Neural cell (in vitro differentiated cells): ENCODE measurements around the gene NAGLU. TPM values are rescaled to one million over a fixed set of nuclear protein-coding genes. Genes with fewer than 3 reads are reported as not detected.

Source experiments
- H2AFZ ChIP-seq: fragments of 200-600, 300-800 bp; sonication (generic), shearing (Covaris generic); 2 replicates; pipeline ENCODE4 v1.6.0; 2014; ENCODE audit warnings: low read depth, mild to moderate bottlenecking, antibody characterized with exemption, low read length, moderate library complexity
- H3F3A ChIP-seq: fragments of 200-600 bp; shearing (Covaris generic); 2 replicates; pipeline ENCODE4 v1.6.1; 2016; ENCODE audit warnings: mild to moderate bottlenecking, moderate library complexity, mixed read lengths, antibody characterized with exemption, low read length; ENCODE audit not compliant: insufficient read depth, poor library complexity, severe bottlenecking
- H3K27ac ChIP-seq: fragments of 200-600, 300-800 bp; sonication (generic), shearing (Covaris generic); 2 replicates; pipeline ENCODE4 v1.5.1; 2014; ENCODE audit warnings: mild to moderate bottlenecking, low read length, moderate library complexity
- H3K27me3 ChIP-seq: fragments of 300-800, 200-600 bp; sonication (generic), shearing (Covaris generic); 2 replicates; pipeline ENCODE4 v1.6.0; 2014; ENCODE audit warnings: mild to moderate bottlenecking, low read depth, low read length, moderate library complexity; ENCODE audit not compliant: insufficient read depth
- H3K36me3 ChIP-seq: fragments of 300-800, 200-600 bp; sonication (generic), shearing (Covaris generic); 2 replicates; pipeline ENCODE4 v1.5.1; 2014; ENCODE audit warnings: mild to moderate bottlenecking, antibody characterized with exemption, low read length, moderate library complexity; ENCODE audit not compliant: insufficient read depth
- H3K4me2 ChIP-seq: fragments of 300-800, 200-600 bp; sonication (generic), shearing (Covaris generic); 2 replicates; pipeline ENCODE4 v1.6.0; 2014; ENCODE audit warnings: mild to moderate bottlenecking, low read length
- H3K4me3 ChIP-seq: fragments of 300-800, 200-600 bp; sonication (generic), shearing (Covaris generic); 2 replicates; pipeline ENCODE4 v1.5.1; 2014; ENCODE audit warnings: mild to moderate bottlenecking, low read length, moderate library complexity
- H3K79me2 ChIP-seq: fragments of 200-600 bp; shearing (Covaris generic); replicated peaks from 2 replicates; pipeline ENCODE4 v1.6.0; 2014; ENCODE audit warnings: mild to moderate bottlenecking, low read length, moderate library complexity; ENCODE audit not compliant: insufficient read depth
- H3K9ac ChIP-seq: fragments of 300-800, 200-600 bp; sonication (generic), shearing (Covaris generic); 2 replicates; pipeline ENCODE4 v1.6.1; 2016; ENCODE audit warnings: mild to moderate bottlenecking, low read length, mixed read lengths
- H3K9me2 ChIP-seq: fragments of 200-600 bp; shearing (Covaris generic); 2 replicates; pipeline ENCODE4 v1.6.1; 2016; ENCODE audit warnings: mild to moderate bottlenecking, low read length, mixed read lengths; ENCODE audit not compliant: insufficient read depth
- H3K9me3 ChIP-seq: fragments of 200-600, 300-800 bp; sonication (generic), shearing (Covaris generic); 2 replicates; pipeline ENCODE4 v1.6.1; 2016; ENCODE audit warnings: mild to moderate bottlenecking, mixed run types, low read length, moderate library complexity, mixed read lengths
- H4K20me1 ChIP-seq: fragments of 200-600 bp; shearing (Covaris generic); 2 replicates; pipeline ENCODE4 v1.6.1; 2016; ENCODE audit warnings: mild to moderate bottlenecking, mixed run types; ENCODE audit not compliant: insufficient read depth
- EP300 ChIP-seq: fragments of 450-650 bp; conservative IDR thresholded peaks from 2 replicates; pipeline ENCODE4 v1.6.1; 2014; ENCODE audit warnings: antibody characterized with exemption, mild to moderate bottlenecking, moderate library complexity; ENCODE audit not compliant: poor library complexity, severe bottlenecking
- EZH2 ChIP-seq: fragments of 200-600, 300-800 bp; shearing (Covaris generic), sonication (generic); IDR thresholded peaks from 2 replicates; pipeline ENCODE4 v1.6.1; 2014; ENCODE audit warnings: antibody characterized with exemption, low read length, borderline replicate concordance, mild to moderate bottlenecking; ENCODE audit not compliant: insufficient read depth, poor library complexity, severe bottlenecking
- MXI1 ChIP-seq: fragments of 450-650 bp; conservative IDR thresholded peaks from 2 replicates; pipeline ENCODE4 v1.6.1; 2014; ENCODE audit warnings: antibody characterized with exemption, mild to moderate bottlenecking; ENCODE audit not compliant: poor library complexity, severe bottlenecking
- POLR2AphosphoS5 ChIP-seq: IDR thresholded peaks from 2 replicates; pipeline ENCODE4 v1.6.1; 2012
- RAD21 ChIP-seq: fragments of 450-650 bp; conservative IDR thresholded peaks from 2 replicates; pipeline ENCODE4 v1.6.1; 2014; ENCODE audit warnings: antibody characterized with exemption, mild to moderate bottlenecking, moderate library complexity
- SMC3 ChIP-seq: fragments of 450-650 bp; conservative IDR thresholded peaks from 2 replicates; pipeline ENCODE4 v1.6.1; 2014; ENCODE audit warnings: antibody characterized with exemption, mild to moderate bottlenecking, moderate library complexity; ENCODE audit not compliant: poor library complexity
- TAF1 ChIP-seq: IDR thresholded peaks from 2 replicates; pipeline ENCODE4 v1.6.1; 2012; ENCODE audit warnings: low read depth
- polyA plus RNA-seq: library from polyadenylated mRNA; depleted of rRNA; stranded (reverse); fragments of >200 nt; gene quantifications from 2 replicates; pipeline ENCODE4 v1.2.3, GENCODE V29; 2014
- TF ChIP-seq, protein P1 (sequence below): fragments of 450-650 bp; IDR thresholded peaks from 2 replicates; pipeline ENCODE4 v1.5.1; 2014; ENCODE audit warnings: antibody characterized with exemption, mild to moderate bottlenecking, moderate library complexity; ENCODE audit not compliant: poor library complexity, severe bottlenecking
- TF ChIP-seq, protein P2 (sequence below): IDR thresholded peaks from 2 replicates; pipeline ENCODE4 v1.6.1; 2012; ENCODE audit warnings: borderline replicate concordance

NAGLU gene
- polyA plus RNA-seq, 1 donor from 2014 or later: 12.1 TPM

DNA sequence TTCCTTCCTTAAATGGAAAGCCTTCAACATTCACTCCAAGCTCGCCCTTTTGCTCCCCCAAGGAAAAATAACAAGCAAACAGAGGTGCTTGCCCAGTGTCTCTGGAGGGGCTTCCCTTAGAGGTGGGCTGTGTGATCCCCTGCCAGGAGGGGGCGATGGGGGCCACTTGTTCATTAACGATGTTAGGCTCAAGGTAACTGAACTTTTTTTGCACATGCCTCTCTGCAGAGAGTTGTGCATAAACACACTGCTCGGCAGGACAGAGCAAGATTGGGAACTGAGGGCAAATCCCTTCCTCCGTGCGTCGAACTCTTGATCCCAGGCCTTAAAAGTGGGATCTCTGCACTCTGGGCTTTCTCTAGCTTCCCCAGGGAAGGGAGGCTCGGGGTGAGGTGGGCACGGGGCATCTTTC is 15.5 kb upstream of the NAGLU start:
- Histone ChIP-seq H3K27me3 (no peaks in the 10 kb centered on the region), H3K36me3 (no peaks in the 10 kb centered on the region), H3K9me2 (no peaks in the 10 kb centered on the region), H3K4me2 (no peak overlapping the region), H3K79me2 (no peaks in the 10 kb centered on the region), H3K9me3 (no peaks in the 10 kb centered on the region), H3K27ac (no peak overlapping the region), H2AFZ (no peak overlapping the region), H3K4me3 (no peak overlapping the region), H3K9ac (no peak overlapping the region), H4K20me1 (no peaks in the 10 kb centered on the region), H3F3A (no peaks in the 10 kb centered on the region)
- TF ChIP-seq, protein P1, sequence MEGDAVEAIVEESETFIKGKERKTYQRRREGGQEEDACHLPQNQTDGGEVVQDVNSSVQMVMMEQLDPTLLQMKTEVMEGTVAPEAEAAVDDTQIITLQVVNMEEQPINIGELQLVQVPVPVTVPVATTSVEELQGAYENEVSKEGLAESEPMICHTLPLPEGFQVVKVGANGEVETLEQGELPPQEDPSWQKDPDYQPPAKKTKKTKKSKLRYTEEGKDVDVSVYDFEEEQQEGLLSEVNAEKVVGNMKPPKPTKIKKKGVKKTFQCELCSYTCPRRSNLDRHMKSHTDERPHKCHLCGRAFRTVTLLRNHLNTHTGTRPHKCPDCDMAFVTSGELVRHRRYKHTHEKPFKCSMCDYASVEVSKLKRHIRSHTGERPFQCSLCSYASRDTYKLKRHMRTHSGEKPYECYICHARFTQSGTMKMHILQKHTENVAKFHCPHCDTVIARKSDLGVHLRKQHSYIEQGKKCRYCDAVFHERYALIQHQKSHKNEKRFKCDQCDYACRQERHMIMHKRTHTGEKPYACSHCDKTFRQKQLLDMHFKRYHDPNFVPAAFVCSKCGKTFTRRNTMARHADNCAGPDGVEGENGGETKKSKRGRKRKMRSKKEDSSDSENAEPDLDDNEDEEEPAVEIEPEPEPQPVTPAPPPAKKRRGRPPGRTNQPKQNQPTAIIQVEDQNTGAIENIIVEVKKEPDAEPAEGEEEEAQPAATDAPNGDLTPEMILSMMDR: no peak
- TF ChIP-seq MXI1 (no peak), EP300 (no peak), SMC3 (no peak), TAF1 (no peak), RAD21 (no peak), EZH2 (no peak), POLR2AphosphoS5 (no peak)
- TF ChIP-seq, protein P2, sequence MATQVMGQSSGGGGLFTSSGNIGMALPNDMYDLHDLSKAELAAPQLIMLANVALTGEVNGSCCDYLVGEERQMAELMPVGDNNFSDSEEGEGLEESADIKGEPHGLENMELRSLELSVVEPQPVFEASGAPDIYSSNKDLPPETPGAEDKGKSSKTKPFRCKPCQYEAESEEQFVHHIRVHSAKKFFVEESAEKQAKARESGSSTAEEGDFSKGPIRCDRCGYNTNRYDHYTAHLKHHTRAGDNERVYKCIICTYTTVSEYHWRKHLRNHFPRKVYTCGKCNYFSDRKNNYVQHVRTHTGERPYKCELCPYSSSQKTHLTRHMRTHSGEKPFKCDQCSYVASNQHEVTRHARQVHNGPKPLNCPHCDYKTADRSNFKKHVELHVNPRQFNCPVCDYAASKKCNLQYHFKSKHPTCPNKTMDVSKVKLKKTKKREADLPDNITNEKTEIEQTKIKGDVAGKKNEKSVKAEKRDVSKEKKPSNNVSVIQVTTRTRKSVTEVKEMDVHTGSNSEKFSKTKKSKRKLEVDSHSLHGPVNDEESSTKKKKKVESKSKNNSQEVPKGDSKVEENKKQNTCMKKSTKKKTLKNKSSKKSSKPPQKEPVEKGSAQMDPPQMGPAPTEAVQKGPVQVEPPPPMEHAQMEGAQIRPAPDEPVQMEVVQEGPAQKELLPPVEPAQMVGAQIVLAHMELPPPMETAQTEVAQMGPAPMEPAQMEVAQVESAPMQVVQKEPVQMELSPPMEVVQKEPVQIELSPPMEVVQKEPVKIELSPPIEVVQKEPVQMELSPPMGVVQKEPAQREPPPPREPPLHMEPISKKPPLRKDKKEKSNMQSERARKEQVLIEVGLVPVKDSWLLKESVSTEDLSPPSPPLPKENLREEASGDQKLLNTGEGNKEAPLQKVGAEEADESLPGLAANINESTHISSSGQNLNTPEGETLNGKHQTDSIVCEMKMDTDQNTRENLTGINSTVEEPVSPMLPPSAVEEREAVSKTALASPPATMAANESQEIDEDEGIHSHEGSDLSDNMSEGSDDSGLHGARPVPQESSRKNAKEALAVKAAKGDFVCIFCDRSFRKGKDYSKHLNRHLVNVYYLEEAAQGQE: no peak

DNA sequence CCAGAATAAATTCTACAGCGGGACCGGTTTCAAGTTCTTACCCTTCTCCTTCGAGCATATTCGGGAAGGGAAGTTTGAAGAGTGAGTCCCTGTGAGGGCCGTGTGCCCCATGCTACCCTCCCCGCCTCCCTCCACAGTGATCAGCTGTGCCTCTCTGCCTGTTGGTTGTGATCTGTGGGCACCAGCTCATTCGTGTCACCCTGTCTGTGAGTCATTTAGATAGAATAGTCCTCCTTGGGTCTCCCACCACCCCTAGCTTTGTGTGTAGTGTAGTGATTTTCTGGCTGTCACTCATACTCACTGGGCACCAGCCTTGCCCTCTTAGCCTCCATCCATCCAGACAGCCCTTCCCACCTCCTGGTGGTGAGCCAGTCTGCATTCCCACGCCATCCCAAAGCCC is 15.0 kb upstream of the NAGLU start:
- no peaks in the 10 kb centered on the region for H3K27me3 ChIP-seq
- no peaks in the 10 kb centered on the region for H3F3A ChIP-seq
- no peaks in the 10 kb centered on the region for H3K9me3 ChIP-seq
- H3K9ac ChIP-seq: no peak overlapping the region
- H2AFZ ChIP-seq: no peak overlapping the region
- no peaks in the 10 kb centered on the region for H3K79me2 ChIP-seq
- no peaks in the 10 kb centered on the region for H4K20me1 ChIP-seq
- no peaks in the 10 kb centered on the region for H3K9me2 ChIP-seq
- H3K4me3 ChIP-seq: no peak overlapping the region
- no peaks in the 10 kb centered on the region for H3K36me3 ChIP-seq
- H3K4me2 ChIP-seq: no peak overlapping the region
- H3K27ac ChIP-seq: no peak overlapping the region
- TF ChIP-seq EZH2: no peak
- no peak for TF ChIP-seq MXI1
- TF ChIP-seq, protein P2: no peak
- TF ChIP-seq, protein P1: no peak
- no peak for TF ChIP-seq TAF1
- no peak for TF ChIP-seq RAD21
- no peak for TF ChIP-seq EP300
- TF ChIP-seq POLR2AphosphoS5: no peak
